H1 (cell line): ENCODE results near the gene MPHOSPH9.

Source experiments
- ASH2L ChIP-seq: fragments of 200-600, 300-600 bp; sonication (generic); IDR thresholded peaks from one replicate; pipeline ENCODE4 v1.7.1; 2017; ENCODE audit warnings: low read length
- BCL11A ChIP-seq, 2 experiments: IDR thresholded peaks; one replicate each; pipeline ENCODE4 v1.6.1; 2011; ENCODE audit warnings: low read depth in 2 of 2, low read length in 2 of 2, mild to moderate bottlenecking in 2 of 2
- CHD2 ChIP-seq: IDR thresholded peaks from 2 replicates; pipeline ENCODE4 v1.6.1; 2012; ENCODE audit warnings: low read length, improper control_type of control experiment
- CREB1 ChIP-seq: IDR thresholded peaks from 2 replicates; pipeline ENCODE4 v1.6.1; 2012; ENCODE audit warnings: inconsistent platforms
- EP300 ChIP-seq, 2 experiments: IDR thresholded peaks; 1 replicate in 1 of 2; 2 replicates in 1 of 2; pipeline ENCODE4 v1.6.1; 2011 to 2012; ENCODE audit warnings: low read depth in 2 of 2, low read length in 2 of 2, mild to moderate bottlenecking in 2 of 2, borderline replicate concordance in 1 of 2, inconsistent platforms in 1 of 2, moderate library complexity in 1 of 2
- JUN ChIP-seq: IDR thresholded peaks from 2 replicates; pipeline ENCODE4 v1.6.1; 2011; ENCODE audit warnings: low read depth, mild to moderate bottlenecking, improper control_type of control experiment, low read length
- KDM1A ChIP-seq: fragments of 200-600, 300-600 bp; sonication (generic); IDR thresholded peaks from 2 replicates; pipeline ENCODE4 v1.7.1; 2016; ENCODE audit warnings: mild to moderate bottlenecking, low read length, borderline replicate concordance
- SIN3A ChIP-seq, 2 experiments: IDR thresholded peaks in 1 of 2; conservative IDR thresholded peaks in 1 of 2; 2 replicates each; pipeline ENCODE4 v1.6.1; 2011 to 2012; ENCODE audit warnings: low read length in 2 of 2, improper control_type of control experiment in 1 of 2, low read depth in 1 of 2, mild to moderate bottlenecking in 1 of 2
- SP1 ChIP-seq: IDR thresholded peaks from 2 replicates; pipeline ENCODE4 v1.6.1; 2011; ENCODE audit warnings: low read depth, low read length
- YY1 ChIP-seq: IDR thresholded peaks from 2 replicates; pipeline ENCODE4 v1.6.1; 2011; ENCODE audit warnings: low read depth, mild to moderate bottlenecking, low read length
- TF ChIP-seq, protein P1 (sequence below), 3 experiments: IDR thresholded peaks; 1 replicate in 2 of 3; 2 replicates in 1 of 3; pipeline versions ENCODE4 v1.5.1 to v1.6.1; 2011; ENCODE audit warnings: low read length in 3 of 3, mild to moderate bottlenecking in 3 of 3, inconsistent platforms in 2 of 3, low read depth in 1 of 3, moderate library complexity in 1 of 3; ENCODE audit not compliant: insufficient read depth in 1 of 3; ENCODE audit errors: control extremely low read depth in 1 of 3
- TF ChIP-seq, protein P2 (sequence below): IDR thresholded peaks from 2 replicates; pipeline ENCODE4 v1.6.1; 2012; ENCODE audit warnings: inconsistent platforms
- TF ChIP-seq, protein P3 (sequence below): IDR thresholded peaks from 2 replicates; pipeline ENCODE4 v1.6.1; 2012; ENCODE audit warnings: low read length, inconsistent platforms

DNA sequence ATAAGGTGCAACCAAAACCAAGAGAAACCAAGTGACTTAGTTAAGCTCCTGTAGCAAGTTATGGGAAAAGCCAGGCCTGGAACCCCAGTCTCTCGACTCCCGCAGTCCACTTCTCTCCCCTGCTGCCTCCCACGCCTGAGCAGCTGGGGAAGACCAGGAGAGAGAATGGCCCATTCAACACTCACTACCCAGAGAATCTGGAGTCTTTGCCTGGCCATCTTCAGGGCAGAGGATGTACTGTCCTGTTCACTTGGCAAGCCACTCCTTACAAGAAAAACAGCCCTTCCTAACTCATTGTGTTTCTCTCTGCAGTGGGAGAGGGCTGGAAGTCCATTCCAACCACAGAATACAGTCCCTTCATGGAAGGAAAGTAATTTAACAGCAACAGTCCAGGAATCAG is 83.9 kb downstream of the MPHOSPH9 start:
- TF ChIP-seq YY1 (no peak), SIN3A (conservative IDR thresholded peaks at IDR 0.05 in 1 of 2, IDR thresholded peaks at IDR 0.05 in 1 of 2; ENCODE audit: low read depth in 1 of 2, low read length in 2 of 2) (no peak), CHD2 (no peak), JUN (no peak), ASH2L (no peak), SP1 (no peak), CREB1 (no peak), EP300 (IDR thresholded peaks at IDR 0.05; ENCODE audit: borderline replicate concordance in 1 of 2, low read depth in 2 of 2, low read length in 2 of 2) (no peak), BCL11A (IDR thresholded peaks at IDR 0.05; ENCODE audit: low read depth in 2 of 2, low read length in 2 of 2) (no peak), KDM1A (no peak)
- TF ChIP-seq, protein P1, sequence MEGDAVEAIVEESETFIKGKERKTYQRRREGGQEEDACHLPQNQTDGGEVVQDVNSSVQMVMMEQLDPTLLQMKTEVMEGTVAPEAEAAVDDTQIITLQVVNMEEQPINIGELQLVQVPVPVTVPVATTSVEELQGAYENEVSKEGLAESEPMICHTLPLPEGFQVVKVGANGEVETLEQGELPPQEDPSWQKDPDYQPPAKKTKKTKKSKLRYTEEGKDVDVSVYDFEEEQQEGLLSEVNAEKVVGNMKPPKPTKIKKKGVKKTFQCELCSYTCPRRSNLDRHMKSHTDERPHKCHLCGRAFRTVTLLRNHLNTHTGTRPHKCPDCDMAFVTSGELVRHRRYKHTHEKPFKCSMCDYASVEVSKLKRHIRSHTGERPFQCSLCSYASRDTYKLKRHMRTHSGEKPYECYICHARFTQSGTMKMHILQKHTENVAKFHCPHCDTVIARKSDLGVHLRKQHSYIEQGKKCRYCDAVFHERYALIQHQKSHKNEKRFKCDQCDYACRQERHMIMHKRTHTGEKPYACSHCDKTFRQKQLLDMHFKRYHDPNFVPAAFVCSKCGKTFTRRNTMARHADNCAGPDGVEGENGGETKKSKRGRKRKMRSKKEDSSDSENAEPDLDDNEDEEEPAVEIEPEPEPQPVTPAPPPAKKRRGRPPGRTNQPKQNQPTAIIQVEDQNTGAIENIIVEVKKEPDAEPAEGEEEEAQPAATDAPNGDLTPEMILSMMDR (IDR thresholded peaks at IDR 0.05; ENCODE audit: control extremely low read depth in 1 of 3, insufficient read depth in 1 of 3, low read depth in 1 of 3, low read length in 3 of 3): no peak
- TF ChIP-seq, protein P2, sequence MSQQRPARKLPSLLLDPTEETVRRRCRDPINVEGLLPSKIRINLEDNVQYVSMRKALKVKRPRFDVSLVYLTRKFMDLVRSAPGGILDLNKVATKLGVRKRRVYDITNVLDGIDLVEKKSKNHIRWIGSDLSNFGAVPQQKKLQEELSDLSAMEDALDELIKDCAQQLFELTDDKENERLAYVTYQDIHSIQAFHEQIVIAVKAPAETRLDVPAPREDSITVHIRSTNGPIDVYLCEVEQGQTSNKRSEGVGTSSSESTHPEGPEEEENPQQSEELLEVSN: no peak
- TF ChIP-seq, protein P3, sequence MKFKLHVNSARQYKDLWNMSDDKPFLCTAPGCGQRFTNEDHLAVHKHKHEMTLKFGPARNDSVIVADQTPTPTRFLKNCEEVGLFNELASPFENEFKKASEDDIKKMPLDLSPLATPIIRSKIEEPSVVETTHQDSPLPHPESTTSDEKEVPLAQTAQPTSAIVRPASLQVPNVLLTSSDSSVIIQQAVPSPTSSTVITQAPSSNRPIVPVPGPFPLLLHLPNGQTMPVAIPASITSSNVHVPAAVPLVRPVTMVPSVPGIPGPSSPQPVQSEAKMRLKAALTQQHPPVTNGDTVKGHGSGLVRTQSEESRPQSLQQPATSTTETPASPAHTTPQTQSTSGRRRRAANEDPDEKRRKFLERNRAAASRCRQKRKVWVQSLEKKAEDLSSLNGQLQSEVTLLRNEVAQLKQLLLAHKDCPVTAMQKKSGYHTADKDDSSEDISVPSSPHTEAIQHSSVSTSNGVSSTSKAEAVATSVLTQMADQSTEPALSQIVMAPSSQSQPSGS: no peak
